ENCODE measurements around the gene SOX21.

- TF ChIP-seq, protein P1, sequence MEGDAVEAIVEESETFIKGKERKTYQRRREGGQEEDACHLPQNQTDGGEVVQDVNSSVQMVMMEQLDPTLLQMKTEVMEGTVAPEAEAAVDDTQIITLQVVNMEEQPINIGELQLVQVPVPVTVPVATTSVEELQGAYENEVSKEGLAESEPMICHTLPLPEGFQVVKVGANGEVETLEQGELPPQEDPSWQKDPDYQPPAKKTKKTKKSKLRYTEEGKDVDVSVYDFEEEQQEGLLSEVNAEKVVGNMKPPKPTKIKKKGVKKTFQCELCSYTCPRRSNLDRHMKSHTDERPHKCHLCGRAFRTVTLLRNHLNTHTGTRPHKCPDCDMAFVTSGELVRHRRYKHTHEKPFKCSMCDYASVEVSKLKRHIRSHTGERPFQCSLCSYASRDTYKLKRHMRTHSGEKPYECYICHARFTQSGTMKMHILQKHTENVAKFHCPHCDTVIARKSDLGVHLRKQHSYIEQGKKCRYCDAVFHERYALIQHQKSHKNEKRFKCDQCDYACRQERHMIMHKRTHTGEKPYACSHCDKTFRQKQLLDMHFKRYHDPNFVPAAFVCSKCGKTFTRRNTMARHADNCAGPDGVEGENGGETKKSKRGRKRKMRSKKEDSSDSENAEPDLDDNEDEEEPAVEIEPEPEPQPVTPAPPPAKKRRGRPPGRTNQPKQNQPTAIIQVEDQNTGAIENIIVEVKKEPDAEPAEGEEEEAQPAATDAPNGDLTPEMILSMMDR (IDR thresholded peaks at IDR 0.05): no peak
- no peak for TF ChIP-seq POLR2A (IDR thresholded peaks at IDR 0.05)
- TF ChIP-seq POLR2AphosphoS5 (IDR thresholded peaks at IDR 0.05): no peak
These were observed 49.1 kb upstream of the SOX21 start for GRCh38 chr13:94761407-94761806.

Measured in breast epithelium (tissue), 3 donors.